Mucosa of rectum (tissue), 2 donors: ENCODE measurements around the gene BBX.

Experiments used
- H3K27ac ChIP-seq, 2 donors: one replicate each; pipeline ENCODE4 v1.7.0; 2013; ENCODE audit warnings: inconsistent platforms in 2 of 2, low read depth in 2 of 2, low read length in 2 of 2
- H3K27me3 ChIP-seq, 2 donors: one replicate each; pipeline ENCODE4 v1.7.0; 2013; ENCODE audit warnings: low read length in 2 of 2; ENCODE audit not compliant: control insufficient read depth in 2 of 2, insufficient read depth in 2 of 2
- H3K36me3 ChIP-seq, 2 donors: one replicate each; pipeline ENCODE4 v1.7.0; 2013; ENCODE audit warnings: low read length in 2 of 2; ENCODE audit not compliant: control insufficient read depth in 2 of 2, insufficient read depth in 2 of 2
- H3K4me1 ChIP-seq, 2 donors: one replicate each; pipeline ENCODE4 v1.7.0; 2013; ENCODE audit warnings: low read length in 2 of 2, mild to moderate bottlenecking in 1 of 2; ENCODE audit not compliant: control insufficient read depth in 2 of 2, insufficient read depth in 2 of 2
- H3K4me3 ChIP-seq, 2 donors: one replicate each; pipeline ENCODE4 v1.7.0; 2013; ENCODE audit warnings: low read length in 2 of 2
- H3K9ac ChIP-seq, 2 donors: one replicate each; pipeline ENCODE4 v1.7.0; 2013; ENCODE audit warnings: low read length in 2 of 2, low read depth in 1 of 2, mild to moderate bottlenecking in 1 of 2
- H3K9me3 ChIP-seq, 2 donors: one replicate each; pipeline ENCODE4 v1.7.0; 2013; ENCODE audit warnings: low read length in 2 of 2; ENCODE audit not compliant: control insufficient read depth in 2 of 2
- donor health status: healthy.
- donor health status: Normal muscosa, but diverticular disease.

The BBX gene

GRCh38 chr3:107522510-107523288 is at the start of gene BBX:
BBX (plus strand) TSS chr3:107522962; CDS start chr3:107710461, 187,499 bp downstream.
- Histone ChIP-seq H3K4me3 (peak within 1 kb of the TSS; percentile 95 to 99), H3K9ac (peak within 1 kb of the TSS; percentile 66 to 70), H3K36me3 (no peaks in the 10 kb centered on the region), H3K9me3 (no peaks in the 10 kb centered on the region), H3K27ac (peak within 1 kb of the TSS; percentile 90 to 93), H3K4me1 (peaks cover 8 to 13% of the 10 kb centered on the region in 2 donors), H3K27me3 (no peaks in the 10 kb centered on the region)

DNA sequence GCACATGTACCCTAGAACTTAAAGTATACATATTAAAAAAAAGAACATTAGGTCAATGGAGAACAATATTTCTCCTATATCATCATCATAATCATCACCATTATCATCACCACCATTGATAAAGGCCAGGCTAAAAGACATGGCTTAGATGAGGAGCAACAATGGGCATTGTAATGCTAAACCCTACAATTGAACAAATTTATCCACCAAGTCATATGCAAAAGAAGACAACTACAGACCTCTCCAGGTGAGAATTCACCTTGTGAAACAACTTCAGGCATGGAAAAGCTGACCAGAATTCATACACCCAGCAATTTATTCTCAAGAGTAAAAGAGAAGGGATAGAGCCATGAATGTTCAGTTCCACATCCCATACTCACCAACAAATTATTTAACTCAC is 46.3 kb upstream of the BBX start:
- H3K27ac ChIP-seq: no peak overlapping the region
- H3K9me3 ChIP-seq: no peaks in the 10 kb centered on the region
- no peaks in the 10 kb centered on the region for H3K4me1 ChIP-seq
- H3K27me3 ChIP-seq: no peaks in the 10 kb centered on the region
- H3K4me3 ChIP-seq: no peak overlapping the region
- H3K36me3 ChIP-seq: no peaks in the 10 kb centered on the region
- H3K9ac ChIP-seq: no peak overlapping the region

DNA sequence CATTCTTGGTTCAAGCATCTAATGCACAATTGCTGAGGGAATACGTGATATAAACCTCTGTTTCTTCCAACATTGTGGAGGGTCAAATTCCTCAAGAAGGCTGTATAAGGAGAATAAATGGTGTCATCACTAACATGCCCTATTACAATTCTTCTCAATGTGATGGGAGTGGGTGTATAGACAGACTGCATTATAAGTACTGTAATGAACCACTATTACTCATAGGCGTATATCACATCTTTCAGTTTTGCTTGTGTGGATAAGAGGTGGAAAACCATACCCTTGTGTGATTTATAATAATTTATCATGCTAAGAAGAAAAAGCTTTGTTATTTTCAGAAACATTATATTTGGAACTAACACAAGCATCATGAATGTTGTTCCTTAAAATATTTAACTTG is 35.3 kb upstream of the BBX start:
- Histone ChIP-seq H3K27ac (no peak overlapping the region), H3K9ac (no peak overlapping the region), H3K4me1 (no peaks in the 10 kb centered on the region), H3K36me3 (no peaks in the 10 kb centered on the region), H3K9me3 (no peaks in the 10 kb centered on the region), H3K4me3 (no peak overlapping the region), H3K27me3 (no peaks in the 10 kb centered on the region)

DNA sequence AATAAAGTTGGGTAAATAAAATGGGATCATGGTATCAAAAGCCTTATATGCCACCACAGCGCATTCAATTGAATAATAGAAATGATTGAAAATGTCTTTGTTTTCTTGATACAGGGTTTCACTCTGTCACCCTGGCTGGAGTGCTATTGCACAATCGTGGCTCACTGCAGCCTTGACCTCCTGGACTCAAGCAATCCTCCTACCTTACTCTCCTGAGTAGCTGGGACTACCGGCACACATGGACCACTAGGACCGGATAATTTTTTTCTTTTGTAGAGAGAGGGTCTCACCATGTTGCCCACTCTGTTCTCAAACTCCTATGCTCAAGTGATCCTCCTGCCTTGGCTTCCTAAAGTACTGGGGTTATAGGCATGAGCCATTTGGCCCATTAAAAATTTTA is 33.8 kb upstream of the BBX start:
- Histone ChIP-seq H3K4me1 (no peaks in the 10 kb centered on the region), H3K36me3 (no peaks in the 10 kb centered on the region), H3K27me3 (no peaks in the 10 kb centered on the region), H3K4me3 (no peak overlapping the region), H3K27ac (no peak overlapping the region), H3K9ac (no peak overlapping the region), H3K9me3 (no peaks in the 10 kb centered on the region)

GRCh38 chr3:107493134-107493533 is 29.6 kb upstream of the BBX start:
- no peak overlapping the region for H3K27ac ChIP-seq
- H3K4me1 ChIP-seq: no peaks in the 10 kb centered on the region
- H3K27me3 ChIP-seq: no peaks in the 10 kb centered on the region
- H3K9ac ChIP-seq: no peak overlapping the region
- no peaks in the 10 kb centered on the region for H3K9me3 ChIP-seq
- no peak overlapping the region for H3K4me3 ChIP-seq
- no peaks in the 10 kb centered on the region for H3K36me3 ChIP-seq

GRCh38 chr3:107496855-107497254 is 25.9 kb upstream of the BBX start:
- H3K4me1 ChIP-seq: no peaks in the 10 kb centered on the region
- H3K27me3 ChIP-seq: no peaks in the 10 kb centered on the region
- H3K9me3 ChIP-seq: no peaks in the 10 kb centered on the region
- no peaks in the 10 kb centered on the region for H3K36me3 ChIP-seq
- H3K27ac ChIP-seq: no peak overlapping the region
- H3K4me3 ChIP-seq: no peak overlapping the region
- no peak overlapping the region for H3K9ac ChIP-seq

GRCh38 chr3:107498646-107499045 is 24.1 kb upstream of the BBX start:
- H3K27me3 ChIP-seq: no peaks in the 10 kb centered on the region
- no peak overlapping the region for H3K9ac ChIP-seq
- no peaks in the 10 kb centered on the region for H3K36me3 ChIP-seq
- no peak overlapping the region for H3K27ac ChIP-seq
- no peaks in the 10 kb centered on the region for H3K4me1 ChIP-seq
- H3K4me3 ChIP-seq: no peak overlapping the region
- no peaks in the 10 kb centered on the region for H3K9me3 ChIP-seq

DNA sequence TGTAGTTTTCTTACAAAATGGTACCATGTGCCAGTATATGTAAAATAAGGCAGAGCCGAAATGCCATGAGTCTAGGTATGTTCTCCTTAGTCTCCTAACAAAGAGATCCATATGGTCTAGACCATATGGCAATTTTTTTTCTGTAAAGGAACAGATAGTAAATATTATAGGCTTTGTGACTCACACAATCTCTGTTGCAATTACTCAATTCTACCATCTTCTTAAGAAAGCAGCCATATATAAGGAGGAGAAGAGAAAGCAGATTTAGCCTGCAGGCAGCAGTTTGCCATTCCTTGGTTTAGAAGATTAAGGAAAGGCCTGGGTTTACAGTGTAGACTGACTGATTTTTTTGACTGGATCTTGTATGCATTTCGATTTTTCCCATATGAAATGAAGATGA is 16.3 kb upstream of the BBX start:
- Histone ChIP-seq H3K9ac (no peak overlapping the region), H3K27ac (no peak overlapping the region), H3K36me3 (no peaks in the 10 kb centered on the region), H3K4me3 (no peak overlapping the region), H3K4me1 (no peaks in the 10 kb centered on the region), H3K27me3 (no peaks in the 10 kb centered on the region), H3K9me3 (no peaks in the 10 kb centered on the region)

DNA sequence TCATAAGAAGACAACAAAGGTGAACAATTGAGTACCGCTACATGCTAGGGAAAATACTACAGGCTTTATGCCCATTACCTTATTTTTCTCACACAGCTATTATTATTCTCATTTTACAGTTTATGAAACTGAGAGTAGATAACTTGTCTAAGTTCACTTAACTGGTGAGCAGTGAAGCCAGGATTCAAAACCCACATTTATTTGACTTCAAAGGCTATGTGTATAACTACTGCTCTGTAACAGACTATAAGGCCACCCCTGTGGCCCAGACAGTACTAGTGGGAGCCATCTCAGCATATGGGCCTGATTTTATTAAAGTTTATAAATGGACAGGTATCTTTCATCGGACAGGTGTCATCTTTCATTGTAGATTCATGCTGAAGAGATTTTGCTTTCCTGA is 14.4 kb upstream of the BBX start:
- no peak overlapping the region for H3K9ac ChIP-seq

DNA sequence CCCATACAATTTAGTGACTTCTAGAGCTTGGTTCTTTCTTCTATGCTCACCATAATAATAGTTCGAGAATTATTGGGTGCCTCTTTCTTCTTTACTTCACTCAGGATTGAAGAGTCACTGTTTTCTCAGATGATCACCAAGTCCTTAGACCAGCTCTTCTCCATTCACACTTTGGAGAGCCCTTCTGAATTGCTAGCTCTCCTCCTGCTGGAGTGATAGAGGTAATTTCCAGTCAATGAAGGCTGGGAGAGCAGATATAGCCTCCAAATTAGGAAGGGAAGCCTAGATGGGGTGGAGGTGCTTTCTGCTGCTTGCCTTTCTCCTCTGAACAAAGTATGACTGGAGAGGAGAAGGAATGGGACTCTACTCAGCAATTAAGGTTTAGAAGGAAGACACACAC is 10.7 kb upstream of the BBX start:
- H3K36me3 ChIP-seq: no peaks in the 10 kb centered on the region
- no peaks in the 10 kb centered on the region for H3K9me3 ChIP-seq
- H3K4me3 ChIP-seq: no peak overlapping the region
- peaks cover 0 to 7% of the 10 kb centered on the region in 2 donors for H3K27me3 ChIP-seq
- no peak overlapping the region for H3K9ac ChIP-seq
- no peaks in the 10 kb centered on the region for H3K4me1 ChIP-seq
- H3K27ac ChIP-seq: no peak overlapping the region

More for the DNA sequence above, 14.4 kb upstream of the BBX start:
- H3K4me3 ChIP-seq: no peak overlapping the region
- no peaks in the 10 kb centered on the region for H3K4me1 ChIP-seq
- no peak overlapping the region for H3K27ac ChIP-seq
- no peaks in the 10 kb centered on the region for H3K36me3 ChIP-seq
- H3K27me3 ChIP-seq: no peaks in the 10 kb centered on the region
- H3K9me3 ChIP-seq: no peaks in the 10 kb centered on the region
